Body of pancreas (tissue), 4 donors: ENCODE results near the gene IFT74. TPM values are rescaled to one million over a fixed set of nuclear protein-coding genes. Genes with fewer than 3 reads are reported as not detected.

Experiments
- ATAC-seq: fragments of 150-250 bp; one replicate; pipeline ENCODE4 v1.9.1; 2016
- DNase-seq, 4 donors: peaks; one replicate each; pipeline ENCODE4 v3.0.0-alpha.2; 2019
- H3K27ac ChIP-seq, 4 donors: fragments of 200-600 bp; sonication (generic); 1 replicate in 3 of 4; 2 replicates in 1 of 4; pipeline versions ENCODE4 v1.5.1 to v1.6.1; 2016 to 2019; ENCODE audit warnings: mild to moderate bottlenecking in 1 of 4, mixed read lengths in 1 of 4, moderate library complexity in 1 of 4
- H3K27me3 ChIP-seq, 2 donors: fragments of 200-600 bp; sonication (generic); one replicate each; pipeline ENCODE4 v1.6.0; 2016; ENCODE audit warnings: mild to moderate bottlenecking in 1 of 2
- H3K36me3 ChIP-seq, 2 donors: fragments of 200-600 bp; sonication (generic); replicated peaks in 1 of 2; 2 replicates each; pipeline ENCODE4 v1.5.1; 2016; ENCODE audit warnings: low read depth in 2 of 2; ENCODE audit not compliant: insufficient read depth in 1 of 2
- H3K4me1 ChIP-seq: fragments of 200-600 bp; sonication (generic); one replicate; pipeline ENCODE4 v1.6.0; 2016
- H3K4me3 ChIP-seq, 2 donors: fragments of 200-600 bp; sonication (generic); 1 replicate in 1 of 2; 2 replicates in 1 of 2; pipeline ENCODE4 v1.5.1; 2016 to 2019
- H3K9me3 ChIP-seq, 3 donors: fragments of 200-600 bp; sonication (generic); 1 replicate in 2 of 3; 2 replicates in 1 of 3; pipeline ENCODE4 v1.5.1; 2016
- POLR2A ChIP-seq, 3 donors: fragments of 450-650 bp; IDR thresholded peaks; one replicate each; pipeline ENCODE4 v1.6.1; 2016; ENCODE audit warnings: antibody characterized with exemption in 3 of 3, mild to moderate bottlenecking in 2 of 3
- WGBS, 2 donors: methylation state at CpG; one replicate each; pipeline ENCODE4 v1.1.5; 2017; 5-methylcytosine and 5-hydroxymethylcytosine counted together
- intact Hi-C: fragments of 100-400 bp; cut with DNase I; formaldehyde crosslinking; loops from one replicate; pipeline ENCODE4 v1.15.1; 2023
- total RNA-seq, 2 donors: library from RNA; depleted of rRNA; stranded (reverse); fragments of >200 nt; gene quantifications; one replicate each; pipeline ENCODE4 v1.1.0, GENCODE V29; 2016
- TF ChIP-seq, protein P1 (sequence below), 7 experiments: fragments of 450-650 bp in 4 of 7; fragments of 200-600 bp in 3 of 7; sonication (generic) in 3 of 7; IDR thresholded peaks; one replicate each; pipeline ENCODE4 v1.5.1; 2016 to 2019; ENCODE audit warnings: antibody characterized with exemption in 7 of 7

Gene IFT74
- total RNA-seq, 2 donors from 2014 or later, result 7.3 to 9.1 TPM

GRCh38 chr9:26955222-26955903 is 849 bp upstream of the IFT74 start:
- H3K27ac ChIP-seq, result peak overlapping the region in 3 of 4 donors; percentile 73 to 90 (median 89)
- TF ChIP-seq, protein P1, sequence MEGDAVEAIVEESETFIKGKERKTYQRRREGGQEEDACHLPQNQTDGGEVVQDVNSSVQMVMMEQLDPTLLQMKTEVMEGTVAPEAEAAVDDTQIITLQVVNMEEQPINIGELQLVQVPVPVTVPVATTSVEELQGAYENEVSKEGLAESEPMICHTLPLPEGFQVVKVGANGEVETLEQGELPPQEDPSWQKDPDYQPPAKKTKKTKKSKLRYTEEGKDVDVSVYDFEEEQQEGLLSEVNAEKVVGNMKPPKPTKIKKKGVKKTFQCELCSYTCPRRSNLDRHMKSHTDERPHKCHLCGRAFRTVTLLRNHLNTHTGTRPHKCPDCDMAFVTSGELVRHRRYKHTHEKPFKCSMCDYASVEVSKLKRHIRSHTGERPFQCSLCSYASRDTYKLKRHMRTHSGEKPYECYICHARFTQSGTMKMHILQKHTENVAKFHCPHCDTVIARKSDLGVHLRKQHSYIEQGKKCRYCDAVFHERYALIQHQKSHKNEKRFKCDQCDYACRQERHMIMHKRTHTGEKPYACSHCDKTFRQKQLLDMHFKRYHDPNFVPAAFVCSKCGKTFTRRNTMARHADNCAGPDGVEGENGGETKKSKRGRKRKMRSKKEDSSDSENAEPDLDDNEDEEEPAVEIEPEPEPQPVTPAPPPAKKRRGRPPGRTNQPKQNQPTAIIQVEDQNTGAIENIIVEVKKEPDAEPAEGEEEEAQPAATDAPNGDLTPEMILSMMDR (IDR thresholded peaks at IDR 0.05), result no peak
- no peak for TF ChIP-seq POLR2A (IDR thresholded peaks at IDR 0.05)
- no peaks in the 10 kb centered on the region for H3K27me3 ChIP-seq
- H3K36me3 ChIP-seq, result no peaks in the 10 kb centered on the region
- intact Hi-C loops, result loop anchor here (10.0 kb wide), 1 partner anchor 51 kb away; no protein-coding TSS in a partner anchor
- DNase-seq (peak in 2 of 4 donors; percentile 14 to 45), ATAC-seq (peak; percentile 14)
- H3K9me3 ChIP-seq, result no peaks in the 10 kb centered on the region
- peaks cover 18% of the 10 kb centered on the region for H3K4me1 ChIP-seq
- peak overlapping the region; percentile 65 to 79 for H3K4me3 ChIP-seq
- 27 to 31% methylated on average over 4 of the region's 4 CpGs for WGBS, 2 donors

DNA sequence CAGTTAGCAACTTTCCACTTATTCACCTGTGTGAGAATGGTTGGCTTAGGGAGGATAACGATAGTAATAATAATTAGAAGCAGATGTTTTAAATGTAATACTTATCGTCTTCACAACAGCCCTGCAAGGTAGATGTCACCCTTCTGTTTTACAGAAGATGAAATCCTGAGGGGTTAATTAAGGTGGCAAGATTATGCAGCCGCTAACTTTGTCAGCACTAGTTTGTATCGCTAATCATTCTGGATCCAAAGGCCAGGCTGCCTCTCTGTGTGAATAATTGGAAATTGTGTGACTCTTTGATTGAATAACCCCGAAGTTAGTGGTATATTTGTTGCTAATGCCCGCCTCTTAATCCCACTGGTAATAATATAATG is 635 bp downstream of the IFT74 start:
- ATAC-seq (no peak), DNase-seq (no peak)
- TF ChIP-seq POLR2A (IDR thresholded peaks at IDR 0.05), result no peak
- TF ChIP-seq, protein P1 (IDR thresholded peaks at IDR 0.05), result no peak
- intact Hi-C loops, result loop anchor here (10.0 kb wide), 1 partner anchor 52 kb away; no protein-coding TSS in a partner anchor
- H3K9me3 ChIP-seq, result no peaks in the 10 kb centered on the region
- H3K27ac ChIP-seq, result peak overlapping the region; percentile 60 to 90 (median 81)
- no peaks in the 10 kb centered on the region for H3K27me3 ChIP-seq
- peak overlapping the region; percentile 25 to 65 for H3K4me3 ChIP-seq
- 14 to 15% methylated on average over 6 of the region's 6 CpGs for WGBS, 2 donors
- no peaks in the 10 kb centered on the region for H3K36me3 ChIP-seq
- peaks cover 18% of the 10 kb centered on the region for H3K4me1 ChIP-seq

DNA sequence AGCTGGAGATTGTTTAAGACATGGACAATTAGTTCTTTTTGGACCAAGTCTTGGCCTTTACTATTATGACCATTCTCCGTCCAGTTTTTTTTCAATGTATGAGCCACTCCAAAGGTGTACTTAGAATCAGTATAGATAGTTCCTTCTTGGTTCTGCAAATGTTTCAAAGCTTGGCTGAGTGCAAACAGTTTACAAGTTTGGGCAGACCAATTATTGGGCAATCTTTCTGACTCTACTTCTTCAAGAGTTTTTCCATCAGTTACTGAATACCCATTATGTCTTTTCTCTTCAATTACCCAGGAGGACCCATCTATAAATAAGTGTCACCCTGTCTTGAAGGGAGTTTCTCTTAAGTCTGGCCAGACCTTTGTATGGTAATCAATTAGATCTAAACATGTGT is 15.5 kb downstream of the IFT74 start:
- Histone ChIP-seq H3K36me3 (no peaks in the 10 kb centered on the region), H3K27me3 (no peaks in the 10 kb centered on the region), H3K27ac (no peak overlapping the region), H3K4me1 (peaks cover 6% of the 10 kb centered on the region), H3K4me3 (no peak overlapping the region), H3K9me3 (no peaks in the 10 kb centered on the region)
- no peak for TF ChIP-seq POLR2A (IDR thresholded peaks at IDR 0.05)
- TF ChIP-seq, protein P1 (IDR thresholded peaks at IDR 0.05), result no peak
- intact Hi-C loops, result loop anchor here (5.0 kb wide), 1 partner anchor 229 kb away; no protein-coding TSS in a partner anchor
- ATAC-seq (no peak), DNase-seq (no peak)
- WGBS, 2 donors, result 77 to 95% methylated on average over 1 of the region's 1 CpG

DNA sequence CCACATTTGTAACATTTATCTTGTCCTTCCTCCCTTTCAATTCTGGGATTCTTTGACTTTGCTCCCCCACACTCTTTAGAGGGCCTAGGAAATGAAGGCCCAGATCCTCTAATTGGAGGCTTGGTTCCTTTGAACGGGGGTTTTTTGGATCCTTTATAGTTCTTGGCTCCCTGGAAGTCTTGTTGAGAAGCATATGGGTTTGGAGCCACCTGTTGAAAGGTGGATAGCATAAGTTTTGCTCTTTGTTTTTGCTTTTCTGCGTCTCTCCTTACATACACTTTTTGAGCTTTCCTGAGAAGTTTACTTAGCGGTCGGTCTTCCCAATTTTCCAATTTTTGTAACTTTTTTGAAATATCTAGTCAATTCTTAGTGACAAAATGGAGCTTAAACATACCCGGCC is 17.8 kb downstream of the IFT74 start:
- WGBS, 2 donors, result 70 to 86% methylated on average over 5 of the region's 5 CpGs
- Histone ChIP-seq H3K4me3 (no peak overlapping the region), H3K9me3 (no peaks in the 10 kb centered on the region), H3K36me3 (no peaks in the 10 kb centered on the region), H3K27me3 (no peaks in the 10 kb centered on the region), H3K27ac (no peak overlapping the region), H3K4me1 (peaks cover 6% of the 10 kb centered on the region)
- ATAC-seq (no peak), DNase-seq (no peak)
- intact Hi-C loops, result loop anchor here (5.0 kb wide), 1 partner anchor 232 kb away; no protein-coding TSS in a partner anchor
- TF ChIP-seq POLR2A (IDR thresholded peaks at IDR 0.05), result no peak

DNA sequence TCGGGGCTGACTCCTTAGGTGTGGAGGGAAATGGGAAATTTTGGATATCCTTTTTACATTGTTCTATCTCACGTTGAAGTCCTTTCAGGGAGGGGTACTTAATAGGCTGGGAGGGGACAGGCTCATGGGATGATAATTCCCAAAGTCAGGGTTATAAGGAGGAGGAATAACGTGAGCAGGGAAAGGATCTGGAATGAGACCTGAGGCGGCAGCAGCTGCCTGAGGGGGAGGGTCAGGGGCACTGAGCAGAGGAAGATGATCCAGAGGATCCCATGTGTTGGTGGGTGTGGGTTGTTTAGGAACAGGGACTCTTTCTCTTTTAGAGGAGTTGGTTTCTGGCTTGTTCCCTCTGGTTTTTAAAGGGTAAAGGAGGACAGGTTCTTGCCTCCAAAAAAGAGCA is 18.7 kb downstream of the IFT74 start:
- Histone ChIP-seq H3K27ac (no peak overlapping the region), H3K4me3 (no peak overlapping the region), H3K27me3 (no peaks in the 10 kb centered on the region), H3K36me3 (no peaks in the 10 kb centered on the region), H3K9me3 (no peaks in the 10 kb centered on the region), H3K4me1 (peaks cover 6% of the 10 kb centered on the region)
- no peak for ATAC-seq
- TF ChIP-seq POLR2A (IDR thresholded peaks at IDR 0.05), result no peak
- TF ChIP-seq, protein P1 (IDR thresholded peaks at IDR 0.05), result no peak
- intact Hi-C loops, result loop anchor here (5.0 kb wide), 1 partner anchor 233 kb away; no protein-coding TSS in a partner anchor
- no peak for DNase-seq
- WGBS, 2 donors, result 78 to 81% methylated on average over 4 of the region's 4 CpGs
